SK-N-SH (cell line): Measurements from ENCODE around the gene LDB2. TPM values are rescaled to one million over a fixed set of nuclear protein-coding genes. Genes with fewer than 3 reads are reported as not detected.

Experiments
- CTCF ChIA-PET: fragments of 300-600, 350-600 bp; formaldehyde crosslinking; extraction: SDS; loops from one replicate; lab custom pipeline; 2021; lab: Yijun Ruan, JAX
- POLR2A ChIA-PET: fragments of 350-600 bp; sonication (Branson Sonifier 250); formaldehyde crosslinking; extraction: SDS; loops from one replicate; lab custom pipeline; 2020; ENCODE audit warnings: antibody characterized with exemption, inconsistent platforms; lab: Yijun Ruan, JAX
- DNase-seq: peaks from one replicate; pipeline ENCODE4 v3.0.0; 2012
- H2AFZ ChIP-seq: fragments of 200-600 bp; sonication (generic); 2 replicates; pipeline ENCODE4 v1.8.1; 2016; ENCODE audit warnings: antibody characterized with exemption, mild to moderate bottlenecking, low read depth
- H3F3A ChIP-seq: fragments of 200-600 bp; sonication (generic); replicated peaks from 2 replicates; pipeline ENCODE3; 2016; ENCODE audit warnings: antibody characterized with exemption, mild to moderate bottlenecking; ENCODE audit not compliant: insufficient read depth
- H3K27ac ChIP-seq, 2 experiments: fragments of 200-500 bp in 1 of 2; fragments of 200-600 bp in 1 of 2; sonication (Bioruptor generic) in 1 of 2; sonication (generic), shearing (Covaris generic) in 1 of 2; 2 replicates each; pipeline versions ENCODE4 v1.5.1 to v1.6.1; 2014 to 2016; ENCODE audit warnings: low read depth in 2 of 2, inconsistent platforms in 1 of 2, low read length in 1 of 2, mild to moderate bottlenecking in 1 of 2, mixed read lengths in 1 of 2
- H3K27me3 ChIP-seq: fragments of 200-600 bp; sonication (generic), shearing (Covaris generic); 2 replicates; pipeline ENCODE4 v1.6.1; 2016; ENCODE audit warnings: mixed run types; ENCODE audit not compliant: insufficient read depth
- H3K36me3 ChIP-seq, 2 experiments: fragments of 200-500 bp in 1 of 2; fragments of 200-600 bp in 1 of 2; sonication (Bioruptor generic) in 1 of 2; sonication (generic) in 1 of 2; replicated peaks in 1 of 2; 2 replicates each; pipeline versions ENCODE3 to v1.5.1; 2014 to 2016; ENCODE audit warnings: low read length in 1 of 2, mild to moderate bottlenecking in 1 of 2; ENCODE audit not compliant: insufficient read depth in 2 of 2, control insufficient read depth in 1 of 2
- H3K4me1 ChIP-seq, 2 experiments: fragments of 200-500 bp in 1 of 2; fragments of 200-600 bp in 1 of 2; sonication (Bioruptor generic) in 1 of 2; sonication (generic), shearing (Covaris generic) in 1 of 2; 2 replicates each; pipeline versions ENCODE4 v1.5.1 to v1.6.1; 2014 to 2016; ENCODE audit warnings: low read depth in 1 of 2, low read length in 1 of 2, mixed run types in 1 of 2; ENCODE audit not compliant: insufficient read depth in 2 of 2, control insufficient read depth in 1 of 2
- H3K4me2 ChIP-seq: fragments of 200-600 bp; sonication (generic), shearing (Covaris generic); 2 replicates; pipeline ENCODE4 v1.6.1; 2017; ENCODE audit warnings: mixed run types
- H3K4me3 ChIP-seq, 2 experiments: fragments of 200-500 bp in 1 of 2; fragments of 200-600 bp in 1 of 2; sonication (Bioruptor generic) in 1 of 2; sonication (generic), shearing (Covaris generic) in 1 of 2; 2 replicates each; pipeline versions ENCODE4 v1.5.1 to v1.8.1; 2014 to 2016; ENCODE audit warnings: low read depth in 2 of 2, inconsistent platforms in 1 of 2, low read length in 1 of 2, mild to moderate bottlenecking in 1 of 2, mixed read lengths in 1 of 2, moderate library complexity in 1 of 2
- H3K79me2 ChIP-seq: fragments of 200-600 bp; sonication (generic); 2 replicates; pipeline ENCODE4 v1.8.1; 2017; ENCODE audit warnings: mild to moderate bottlenecking; ENCODE audit not compliant: insufficient read depth
- H3K9ac ChIP-seq: fragments of 200-600 bp; sonication (generic); 2 replicates; pipeline ENCODE4 v1.6.1; 2017; ENCODE audit warnings: mixed run types
- H3K9me2 ChIP-seq: fragments of 200-600 bp; sonication (generic); 2 replicates; pipeline ENCODE4 v1.6.1; 2017; ENCODE audit warnings: mixed run types
- H3K9me3 ChIP-seq: fragments of 200-600 bp; sonication (generic); 2 replicates; pipeline ENCODE4 v1.6.1; 2017; ENCODE audit warnings: mixed run types, mild to moderate bottlenecking, moderate library complexity
- H4K20me1 ChIP-seq: fragments of 200-600 bp; sonication (generic); 2 replicates; pipeline ENCODE4 v1.6.1; 2017; ENCODE audit warnings: mild to moderate bottlenecking, mixed run types; ENCODE audit not compliant: insufficient read depth
- CHD2 ChIP-seq: fragments of 150-350 bp; IDR thresholded peaks from 2 replicates; pipeline ENCODE4 v1.6.1; 2018; ENCODE audit warnings: low read length; ENCODE audit not compliant: partially characterized antibody
- CTCF ChIP-seq: fragments of 200-600 bp; sonication (generic); IDR thresholded peaks from 2 replicates; pipeline ENCODE4 v1.6.1; 2017; ENCODE audit warnings: antibody characterized with exemption, mild to moderate bottlenecking, moderate library complexity
- ELF1 ChIP-seq: IDR thresholded peaks from 2 replicates; pipeline ENCODE4 v1.4.0; 2012
- FOXJ3 ChIP-seq: sonication (generic); formaldehyde crosslinking; IDR thresholded peaks from 2 replicates; pipeline ENCODE4 v1.5.1; 2020; ENCODE audit warnings: mild to moderate bottlenecking, missing genetic modification reagents
- FOXM1 ChIP-seq: IDR thresholded peaks from 2 replicates; pipeline ENCODE4 v1.4.0; 2012; ENCODE audit warnings: low read depth, mild to moderate bottlenecking
- MAX ChIP-seq: IDR thresholded peaks from 2 replicates; pipeline ENCODE4 v1.4.0; 2012; ENCODE audit warnings: low read depth
- NFIC ChIP-seq: IDR thresholded peaks from 2 replicates; pipeline ENCODE4 v1.4.0; 2012; ENCODE audit warnings: borderline replicate concordance
- NRF1 ChIP-seq: IDR thresholded peaks from 2 replicates; pipeline ENCODE4 v1.6.1; 2012; ENCODE audit warnings: low read depth, mild to moderate bottlenecking, low read length
- PBX3 ChIP-seq: IDR thresholded peaks from 2 replicates; pipeline ENCODE4; 2012
- POLR2AphosphoS5 ChIP-seq: IDR thresholded peaks from 2 replicates; pipeline ENCODE4 v1.6.1; 2012; ENCODE audit warnings: low read depth, low read length
- RXRA ChIP-seq: IDR thresholded peaks from 2 replicates; pipeline ENCODE4 v1.4.0; 2012; ENCODE audit warnings: low read depth, mild to moderate bottlenecking, borderline replicate concordance
- TAF1 ChIP-seq: IDR thresholded peaks from 2 replicates; pipeline ENCODE4 v1.6.1; 2012; ENCODE audit warnings: low read depth, mild to moderate bottlenecking, low read length, moderate library complexity, borderline replicate concordance
- TCF12 ChIP-seq: IDR thresholded peaks from 2 replicates; pipeline ENCODE4 v1.4.0; 2012
- USF2 ChIP-seq: fragments of 150-350 bp; IDR thresholded peaks from 2 replicates; pipeline ENCODE4 v1.6.1; 2017; ENCODE audit warnings: antibody characterized with exemption, low read length, low read depth, borderline replicate concordance
- ZBTB33 ChIP-seq: IDR thresholded peaks from 2 replicates; pipeline ENCODE4 v1.4.0; 2012; ENCODE audit warnings: low read depth, borderline replicate concordance
- WGBS: methylation state at CpG from one replicate; pipeline ENCODE4 v1.1.6; 2017; ENCODE audit warnings: low lambda C conversion rate; 5-methylcytosine and 5-hydroxymethylcytosine counted together
- polyA plus RNA-seq, 3 experiments: library from polyadenylated mRNA; depleted of rRNA; stranded (reverse); fragments of >200 nt; gene quantifications; 2 replicates each; pipeline ENCODE4 v1.2.3, GENCODE V29; 2012

LDB2 gene
- polyA plus RNA-seq, 1 of the 3 experiments (the other 2 are of a cell fraction) = 11.0 TPM

- Histone ChIP-seq H3K4me2 (no peak overlapping the region), H3K4me1 (no peaks in the 10 kb centered on the region), H3F3A (no peaks in the 10 kb centered on the region), H3K9me3 (no peaks in the 10 kb centered on the region), H3K27me3 (no peaks in the 10 kb centered on the region), H3K36me3 (peaks cover 0 to 3% of the 10 kb centered on the region in 2 experiments), H3K27ac (no peak overlapping the region), H3K9me2 (no peaks in the 10 kb centered on the region), H2AFZ (no peak overlapping the region), H4K20me1 (no peaks in the 10 kb centered on the region), H3K79me2 (no peaks in the 10 kb centered on the region), H3K4me3 (no peak overlapping the region), H3K9ac (no peak overlapping the region)
- TF ChIP-seq ZBTB33 (no peak), NRF1 (no peak), POLR2AphosphoS5 (no peak), MAX (no peak), CTCF (no peak), FOXJ3 (CRISPR knock-in tag) (no peak), CHD2 (no peak), ELF1 (no peak), TCF12 (no peak), FOXM1 (no peak), NFIC (no peak), RXRA (no peak), USF2 (no peak), TAF1 (no peak)
- 84% methylated on average over 2 of the region's 2 CpGs for WGBS
- DNase-seq = no peak
- POLR2A ChIA-PET = no interaction called here
- CTCF ChIA-PET = interaction anchor here (0.9 kb wide), 1 partner anchor 85 kb away, joined by 3 read pairs; no protein-coding TSS in a partner anchor
These were observed 169.6 kb downstream of the LDB2 start for GRCh38 chr4:16728849-16729248.

GRCh38 chr4:16728111-16728510, 170.3 kb downstream of the LDB2 start:
- H3F3A ChIP-seq = no peaks in the 10 kb centered on the region
- CTCF ChIA-PET = interaction anchor here (1.2 kb wide), 1 partner anchor 212 kb away, joined by 4 read pairs; no protein-coding TSS in a partner anchor
- POLR2A ChIA-PET = no interaction called here
- no peak overlapping the region for H3K4me3 ChIP-seq
- H3K4me1 ChIP-seq = no peaks in the 10 kb centered on the region
- no peaks in the 10 kb centered on the region for H4K20me1 ChIP-seq
- H3K4me2 ChIP-seq = no peak overlapping the region
- H3K27ac ChIP-seq = no peak overlapping the region
- no peak overlapping the region for H3K9ac ChIP-seq
- no peaks in the 10 kb centered on the region for H3K79me2 ChIP-seq
- no peaks in the 10 kb centered on the region for H3K9me2 ChIP-seq
- peaks cover 0 to 3% of the 10 kb centered on the region in 2 experiments for H3K36me3 ChIP-seq
- no peak for TF ChIP-seq RXRA
- TF ChIP-seq PBX3 = peak; percentile 18; the same call in 1 of the 2 replicates
- no peaks in the 10 kb centered on the region for H3K9me3 ChIP-seq
- H3K27me3 ChIP-seq = no peaks in the 10 kb centered on the region
- no peak overlapping the region for H2AFZ ChIP-seq
- DNase-seq = no peak
